Measurements from ENCODE around the gene LRRC4B. TPM values are rescaled to one million over a fixed set of nuclear protein-coding genes. Genes with fewer than 3 reads are reported as not detected.

The LRRC4B gene
- total and polyA plus RNA-seq, 2 of the 13 experiments (the other 11 are each of a cell fraction or from before 2014, with no cell fraction given): not detected

- no peaks in the 10 kb centered on the region for H3K36me3 ChIP-seq (replicated peaks in 1 of 2; ENCODE audit: control insufficient read depth in 1 of 2, insufficient read depth in 2 of 2, low read length in 2 of 2)
- in situ Hi-C loops (cut with HindIII; ENCODE audit: extremely low pct_ligation_motif_present, low pct_unique_long_range_greater_than_20kb): no loop called here
- 16% methylated on average over 24 of the region's 53 CpGs for WGBS (ENCODE audit: low lambda C conversion rate)
- H3K4me1 ChIP-seq (ENCODE audit: insufficient read depth, low read length): peaks cover 21% of the 10 kb centered on the region
- no peak for DNase-seq (ENCODE audit: low spot score)
- no peaks in the 10 kb centered on the region for H3K9me3 ChIP-seq (ENCODE audit: low read length)
- H4K20me1 ChIP-seq (ENCODE audit: insufficient read depth, low read length): no peaks in the 10 kb centered on the region
- no peak overlapping the region for H3K4me3 ChIP-seq (replicated peaks in 1 of 3; ENCODE audit: insufficient read depth in 1 of 3, low read depth in 2 of 3, low read length in 3 of 3)
- peaks cover 0 to 4% of the 10 kb centered on the region in 2 experiments; a peak in 2 of 5 replicates for H3K27me3 ChIP-seq (ENCODE audit: control insufficient read depth in 1 of 2, insufficient read depth in 2 of 2, low read length in 2 of 2)
- ChIA-PET POLR2A (no interaction called here), CTCF (ENCODE audit: low intra/inter-chr PET ratio, low total read pairs) (no interaction called here)
- no peak for TF ChIP-seq MLLT10 (CRISPR knock-in tag; IDR thresholded peaks at IDR 0.05)
- no peak for TF ChIP-seq SALL1 (CRISPR knock-in tag; IDR thresholded peaks at IDR 0.05)
- no peak for TF ChIP-seq NKX3-1 (CRISPR knock-in tag; IDR thresholded peaks at IDR 0.05)
- TF ChIP-seq, protein P1, sequence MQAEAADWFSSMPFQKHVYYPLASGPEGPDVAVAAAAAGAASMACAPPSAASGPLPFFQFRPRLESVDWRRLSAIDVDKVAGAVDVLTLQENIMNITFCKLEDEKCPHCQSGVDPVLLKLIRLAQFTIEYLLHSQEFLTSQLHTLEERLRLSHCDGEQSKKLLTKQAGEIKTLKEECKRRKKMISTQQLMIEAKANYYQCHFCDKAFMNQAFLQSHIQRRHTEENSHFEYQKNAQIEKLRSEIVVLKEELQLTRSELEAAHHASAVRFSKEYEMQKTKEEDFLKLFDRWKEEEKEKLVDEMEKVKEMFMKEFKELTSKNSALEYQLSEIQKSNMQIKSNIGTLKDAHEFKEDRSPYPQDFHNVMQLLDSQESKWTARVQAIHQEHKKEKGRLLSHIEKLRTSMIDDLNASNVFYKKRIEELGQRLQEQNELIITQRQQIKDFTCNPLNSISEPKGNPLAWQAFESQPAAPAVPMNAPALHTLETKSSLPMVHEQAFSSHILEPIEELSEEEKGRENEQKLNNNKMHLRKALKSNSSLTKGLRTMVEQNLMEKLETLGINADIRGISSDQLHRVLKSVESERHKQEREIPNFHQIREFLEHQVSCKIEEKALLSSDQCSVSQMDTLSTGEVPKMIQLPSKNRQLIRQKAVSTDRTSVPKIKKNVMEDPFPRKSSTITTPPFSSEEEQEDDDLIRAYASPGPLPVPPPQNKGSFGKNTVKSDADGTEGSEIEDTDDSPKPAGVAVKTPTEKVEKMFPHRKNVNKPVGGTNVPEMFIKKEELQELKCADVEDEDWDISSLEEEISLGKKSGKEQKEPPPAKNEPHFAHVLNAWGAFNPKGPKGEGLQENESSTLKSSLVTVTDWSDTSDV (CRISPR knock-in tag; IDR thresholded peaks at IDR 0.05): no peak
- no peak for TF ChIP-seq BHLHE40 (IDR thresholded peaks at IDR 0.05; ENCODE audit: low read length)
- TF ChIP-seq SIX1 (CRISPR knock-in tag; IDR thresholded peaks at IDR 0.05; ENCODE audit: borderline replicate concordance): no peak
- TF ChIP-seq ZNF501 (CRISPR knock-in tag; IDR thresholded peaks at IDR 0.05): no peak
- TF ChIP-seq ZNF562 (CRISPR knock-in tag; IDR thresholded peaks at IDR 0.05; ENCODE audit: borderline replicate concordance): no peak
- no TSS peak for BruUV-seq (replicated peaks)
- intact Hi-C loops (cut with micrococcal nuclease; ENCODE audit: unreplicated experiment): no loop called here
- no peak for FAIRE-seq
- no peak overlapping the region for H2AFZ ChIP-seq (ENCODE audit: low read length)
- no peaks in the 10 kb centered on the region for H3K79me2 ChIP-seq (ENCODE audit: insufficient read depth, low read length)
- no peak overlapping the region for H3K4me2 ChIP-seq (ENCODE audit: low read depth, low read length)
- ATAC-seq: no peak
- no peak overlapping the region for H3K27ac ChIP-seq (ENCODE audit: extremely low read length, insufficient read depth, low read length)
- H3K9ac ChIP-seq (ENCODE audit: insufficient read depth, low read depth, low read length): no peak overlapping the region
Observed at GRCh38 chr19:50516964-50517703, 51.1 kb downstream of the LRRC4B start.

Measured in HepG2 (cell line).